Ammon's horn (tissue), 1 donor: ENCODE results near the gene CGNL1.

Experiments
- DNase-seq: peaks from one replicate; pipeline ENCODE4 v3.0.0-alpha.2; 2016; ENCODE audit warnings: low spot score

CGNL1 gene, protein sequence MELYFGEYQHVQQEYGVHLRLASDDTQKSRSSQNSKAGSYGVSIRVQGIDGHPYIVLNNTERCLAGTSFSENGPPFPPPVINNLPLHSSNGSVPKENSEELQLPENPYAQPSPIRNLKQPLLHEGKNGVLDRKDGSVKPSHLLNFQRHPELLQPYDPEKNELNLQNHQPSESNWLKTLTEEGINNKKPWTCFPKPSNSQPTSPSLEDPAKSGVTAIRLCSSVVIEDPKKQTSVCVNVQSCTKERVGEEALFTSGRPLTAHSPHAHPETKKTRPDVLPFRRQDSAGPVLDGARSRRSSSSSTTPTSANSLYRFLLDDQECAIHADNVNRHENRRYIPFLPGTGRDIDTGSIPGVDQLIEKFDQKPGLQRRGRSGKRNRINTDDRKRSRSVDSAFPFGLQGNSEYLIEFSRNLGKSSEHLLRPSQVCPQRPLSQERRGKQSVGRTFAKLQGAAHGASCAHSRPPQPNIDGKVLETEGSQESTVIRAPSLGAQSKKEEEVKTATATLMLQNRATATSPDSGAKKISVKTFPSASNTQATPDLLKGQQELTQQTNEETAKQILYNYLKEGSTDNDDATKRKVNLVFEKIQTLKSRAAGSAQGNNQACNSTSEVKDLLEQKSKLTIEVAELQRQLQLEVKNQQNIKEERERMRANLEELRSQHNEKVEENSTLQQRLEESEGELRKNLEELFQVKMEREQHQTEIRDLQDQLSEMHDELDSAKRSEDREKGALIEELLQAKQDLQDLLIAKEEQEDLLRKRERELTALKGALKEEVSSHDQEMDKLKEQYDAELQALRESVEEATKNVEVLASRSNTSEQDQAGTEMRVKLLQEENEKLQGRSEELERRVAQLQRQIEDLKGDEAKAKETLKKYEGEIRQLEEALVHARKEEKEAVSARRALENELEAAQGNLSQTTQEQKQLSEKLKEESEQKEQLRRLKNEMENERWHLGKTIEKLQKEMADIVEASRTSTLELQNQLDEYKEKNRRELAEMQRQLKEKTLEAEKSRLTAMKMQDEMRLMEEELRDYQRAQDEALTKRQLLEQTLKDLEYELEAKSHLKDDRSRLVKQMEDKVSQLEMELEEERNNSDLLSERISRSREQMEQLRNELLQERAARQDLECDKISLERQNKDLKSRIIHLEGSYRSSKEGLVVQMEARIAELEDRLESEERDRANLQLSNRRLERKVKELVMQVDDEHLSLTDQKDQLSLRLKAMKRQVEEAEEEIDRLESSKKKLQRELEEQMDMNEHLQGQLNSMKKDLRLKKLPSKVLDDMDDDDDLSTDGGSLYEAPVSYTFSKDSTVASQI

DNA sequence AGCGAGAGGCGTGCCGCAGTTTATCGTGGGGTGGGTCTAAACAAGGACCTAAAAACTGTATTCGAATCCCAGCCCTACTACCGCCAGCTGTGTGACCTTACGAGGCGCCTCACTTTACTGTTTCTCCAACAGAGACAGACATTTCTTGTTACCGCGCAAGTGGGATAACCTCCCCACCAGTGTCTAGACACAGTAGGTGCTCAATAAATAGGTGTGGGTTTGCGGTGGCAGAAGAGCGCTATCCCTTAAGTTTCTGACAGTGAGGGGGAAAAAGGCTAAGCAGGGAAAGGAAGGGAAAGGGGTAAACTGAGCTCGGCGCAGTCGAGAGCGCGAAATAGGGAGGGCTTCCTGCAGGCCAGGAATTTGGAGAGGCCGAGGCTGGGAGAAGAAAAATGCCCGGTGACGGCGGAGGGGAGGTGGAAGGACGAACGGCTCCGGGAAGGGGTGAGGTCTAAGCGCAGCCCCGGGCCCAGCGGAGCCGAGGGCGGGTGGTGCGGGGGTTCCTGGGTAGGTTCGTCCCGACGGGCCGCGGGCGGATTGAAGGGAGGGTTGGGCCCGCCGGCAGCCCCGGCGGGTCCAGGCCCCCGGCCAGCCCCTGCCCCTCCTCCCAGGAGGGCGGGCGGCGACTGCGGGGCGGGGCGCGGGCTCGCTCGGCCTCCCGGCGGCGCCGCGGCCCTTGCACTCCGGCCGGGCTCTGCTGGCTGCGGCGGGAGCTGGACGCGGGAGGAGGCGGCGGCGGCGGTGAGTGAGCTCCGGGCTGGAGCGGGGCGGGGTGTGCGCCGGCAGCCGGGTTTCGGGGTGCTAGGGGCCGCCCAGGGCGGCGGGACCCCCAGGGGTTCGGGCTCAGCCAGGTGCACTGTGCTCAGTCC, at the start of gene CGNL1:
TSS of gene CGNL1 (plus strand) at position 679 of the 869 bp plus-strand sequence. CDS start 61,495 bp downstream, outside the sequence.
- DNase-seq: no peak

DNA sequence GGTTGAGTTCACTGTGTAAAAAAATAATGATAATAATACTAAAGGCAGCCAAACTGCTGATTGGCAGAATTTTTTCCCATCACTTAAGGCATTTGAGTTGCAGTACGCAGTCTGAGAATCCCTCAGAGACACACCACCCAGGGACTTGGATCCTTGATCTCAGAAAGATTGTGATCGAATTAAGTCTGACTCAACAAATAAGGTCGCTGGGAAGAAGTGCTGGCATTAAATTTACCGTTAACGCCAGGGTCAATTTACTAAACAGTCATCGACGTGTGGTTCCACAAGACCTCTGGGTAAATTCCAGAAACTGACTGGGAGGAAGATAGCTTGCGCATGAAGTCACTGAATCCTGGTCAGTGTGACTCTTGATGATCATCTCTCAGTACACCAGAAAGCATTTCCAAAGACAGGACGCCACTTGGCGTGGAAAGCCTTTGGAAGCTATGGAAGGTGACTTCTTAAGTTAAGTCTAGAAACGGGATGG, 48.3 kb upstream of the CGNL1 start:
- no peak for DNase-seq

DNA sequence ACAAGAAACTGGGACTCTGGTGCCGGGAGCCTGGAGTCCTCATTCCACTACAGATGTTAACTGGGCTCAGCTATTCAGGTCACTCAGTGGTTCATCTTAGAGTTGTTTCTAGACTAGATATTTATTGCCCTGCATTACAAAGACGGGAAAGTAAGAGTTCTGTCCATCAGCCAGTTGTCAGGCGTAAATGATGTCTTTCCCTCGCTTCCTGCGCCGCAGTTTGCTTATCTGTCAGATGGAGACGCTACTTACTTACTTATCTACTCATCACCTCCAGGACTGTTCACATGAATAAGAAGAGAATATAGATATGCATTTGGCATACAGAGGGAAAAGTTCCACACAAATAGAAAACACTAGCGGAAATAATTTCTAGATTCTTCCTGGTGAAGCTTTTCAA, 47.8 kb upstream of the CGNL1 start:
- no peak for DNase-seq

DNA sequence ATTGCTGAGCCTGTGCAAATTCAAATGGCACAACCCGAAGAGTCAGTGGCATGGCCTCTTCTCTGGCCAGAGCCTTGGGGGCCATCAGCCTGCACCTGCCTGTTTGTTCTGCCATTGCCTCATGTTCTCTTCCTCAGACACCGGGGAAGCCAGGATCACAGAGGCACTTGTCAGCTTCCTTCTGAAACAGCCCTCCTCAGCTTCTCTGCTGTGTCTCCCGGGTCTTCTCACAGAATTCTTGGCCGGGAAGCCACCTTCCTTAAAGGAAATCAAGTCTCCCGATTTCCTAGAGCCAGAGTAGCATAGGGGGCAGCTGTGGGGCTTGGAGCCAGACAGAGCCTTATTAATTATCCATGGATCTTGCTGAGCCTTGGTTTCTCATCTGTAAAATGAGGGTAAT, 47.4 kb upstream of the CGNL1 start:
- DNase-seq: no peak

DNA sequence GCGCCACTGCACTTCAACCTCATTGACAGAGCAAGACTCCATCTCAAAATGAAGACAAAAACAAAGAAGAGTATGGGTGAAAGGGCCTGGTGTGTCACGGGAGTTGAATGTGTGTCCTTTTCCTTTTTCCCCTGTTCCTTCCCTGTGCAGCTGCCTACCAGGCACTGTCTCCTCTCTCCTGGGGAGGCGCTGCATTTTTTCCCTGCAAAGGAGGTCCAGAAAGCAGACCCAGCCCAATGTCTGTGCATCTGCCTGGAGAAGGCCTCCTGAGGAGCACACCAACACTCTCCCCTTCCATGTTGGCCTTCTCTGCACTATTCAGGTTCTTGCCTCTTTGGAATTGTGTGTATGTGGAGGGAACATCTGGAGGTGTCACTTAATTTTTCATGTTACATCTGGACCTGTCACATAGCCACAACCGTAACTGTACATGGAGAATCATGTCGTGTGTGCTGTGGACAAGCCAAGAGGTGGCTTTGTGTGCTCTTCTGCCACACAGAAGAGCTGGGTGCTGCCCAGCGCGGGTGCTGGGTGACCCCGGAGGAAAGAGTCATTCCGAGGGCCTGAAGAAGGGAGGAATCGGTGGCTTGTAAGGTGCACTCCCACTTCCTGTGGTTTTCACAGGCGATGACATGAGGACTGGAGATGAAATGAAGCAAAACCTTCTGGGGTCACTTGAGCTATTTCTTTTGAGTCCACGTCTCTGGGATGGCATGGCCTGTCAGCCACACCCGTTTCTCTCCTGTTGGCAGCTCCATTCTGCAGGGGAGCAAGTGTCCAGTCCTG, 46.5 kb upstream of the CGNL1 start:
- DNase-seq: no peak

DNA sequence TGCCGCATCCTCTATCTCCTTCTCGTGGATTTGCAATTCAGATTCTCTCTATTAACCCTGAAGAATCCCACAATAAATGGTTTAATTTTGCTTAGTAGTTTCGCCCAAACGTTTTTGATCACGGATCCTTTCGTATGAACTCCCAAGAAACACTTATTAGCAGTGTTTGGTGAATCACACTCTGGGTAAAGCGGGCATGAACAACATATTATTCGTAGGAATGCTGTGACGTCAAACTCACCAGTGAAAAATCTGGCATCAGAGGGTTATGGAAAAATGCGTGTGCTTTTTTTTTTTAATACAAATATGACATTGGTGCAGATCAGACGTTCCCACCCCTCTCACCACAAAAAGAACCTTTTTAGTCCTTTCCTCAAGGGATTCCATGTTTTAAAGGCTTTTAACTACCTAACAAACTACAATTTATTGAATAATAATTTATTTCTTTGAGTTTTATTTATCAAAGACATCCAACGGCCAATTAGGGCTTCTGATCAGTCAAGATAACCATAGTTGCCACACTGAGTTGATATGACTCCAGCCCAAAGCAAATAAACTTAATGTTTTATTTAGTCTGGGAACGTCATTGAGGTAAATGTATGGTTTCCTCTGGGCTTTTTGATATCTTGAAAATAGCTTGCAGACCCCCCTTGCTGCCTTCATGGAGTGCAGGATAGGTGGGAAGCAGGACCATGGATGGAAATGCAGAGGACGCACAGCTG, 45.5 kb upstream of the CGNL1 start:
- no peak for DNase-seq

DNA sequence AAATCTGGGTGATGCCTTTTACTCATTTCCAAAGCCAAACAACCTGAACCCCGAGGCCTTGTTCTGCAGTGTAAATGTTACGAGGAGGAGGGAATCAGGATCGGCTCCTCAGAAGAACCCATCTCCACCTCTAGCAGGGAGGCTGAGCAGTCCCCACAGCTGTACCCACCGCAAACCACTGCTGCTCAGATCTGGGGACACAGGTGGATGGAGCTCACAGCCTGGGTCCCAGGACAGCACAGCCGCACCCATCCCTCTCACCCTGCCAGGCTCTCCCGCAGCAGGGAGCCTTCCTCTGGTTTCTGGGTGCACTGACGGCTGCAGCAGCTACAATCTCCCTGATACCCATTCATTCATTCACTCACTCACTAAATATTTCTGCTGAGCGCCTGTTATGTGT, 44.0 kb upstream of the CGNL1 start:
- DNase-seq: no peak

DNA sequence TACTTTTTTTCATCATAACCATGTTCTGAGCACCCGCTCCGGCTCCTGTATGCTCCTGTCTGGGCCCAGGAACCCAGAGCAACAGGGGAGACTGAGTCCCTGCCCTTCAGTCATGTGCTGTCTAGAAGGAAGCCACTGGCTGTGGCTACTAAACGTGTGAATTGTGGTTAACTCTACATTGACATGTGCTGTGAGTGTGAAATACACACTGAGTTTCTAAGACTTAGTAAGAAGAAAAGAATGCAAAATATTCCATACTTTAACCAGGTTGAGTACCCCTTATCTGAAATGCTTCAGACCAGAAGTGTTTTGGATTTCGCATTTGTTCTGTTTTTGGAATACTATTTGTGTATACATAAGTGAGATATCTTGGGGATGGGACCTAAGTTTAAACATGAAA, 42.8 kb upstream of the CGNL1 start:
- DNase-seq: no peak

DNA sequence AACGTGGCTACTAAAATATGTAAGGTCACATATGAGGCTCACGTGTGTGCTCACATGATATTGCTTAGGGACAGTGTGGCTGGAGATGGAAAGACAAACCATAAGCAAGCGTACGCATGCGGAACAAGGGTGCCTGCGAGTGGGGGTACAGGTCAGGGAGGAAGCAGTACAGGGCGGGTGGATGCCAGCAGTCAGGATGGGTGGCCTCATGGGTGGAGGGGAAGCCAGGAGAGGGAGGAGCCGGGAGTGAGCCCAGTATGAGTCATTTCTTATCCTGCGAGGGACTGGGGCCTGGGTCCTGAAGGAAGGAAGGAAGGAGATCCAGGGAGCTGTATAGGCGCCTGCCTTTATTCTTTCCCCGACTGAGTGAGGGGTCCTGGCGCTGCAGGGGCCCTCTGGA, 42.0 kb upstream of the CGNL1 start:
- DNase-seq: no peak

DNA sequence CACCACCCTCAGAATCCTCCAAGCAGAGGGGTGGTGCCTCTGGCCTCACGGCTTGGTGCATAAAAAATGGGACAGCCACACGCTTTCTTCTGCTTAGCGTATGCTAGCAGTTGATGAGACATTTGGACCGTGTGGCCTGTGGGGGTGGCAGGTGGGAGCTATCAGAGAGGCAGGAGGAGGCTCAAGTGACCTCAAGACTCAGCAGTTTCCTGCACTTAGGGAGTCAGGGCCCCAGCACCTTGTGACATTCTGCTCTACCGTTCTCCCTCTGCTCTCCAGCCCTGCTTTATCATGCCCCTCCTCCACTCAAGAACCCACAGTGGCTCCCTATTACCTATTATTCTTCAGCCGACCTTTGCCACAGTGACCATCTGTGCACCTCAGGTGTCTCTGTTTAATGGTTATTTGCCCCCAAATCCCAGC, 41.0 kb upstream of the CGNL1 start:
- no peak for DNase-seq

DNA sequence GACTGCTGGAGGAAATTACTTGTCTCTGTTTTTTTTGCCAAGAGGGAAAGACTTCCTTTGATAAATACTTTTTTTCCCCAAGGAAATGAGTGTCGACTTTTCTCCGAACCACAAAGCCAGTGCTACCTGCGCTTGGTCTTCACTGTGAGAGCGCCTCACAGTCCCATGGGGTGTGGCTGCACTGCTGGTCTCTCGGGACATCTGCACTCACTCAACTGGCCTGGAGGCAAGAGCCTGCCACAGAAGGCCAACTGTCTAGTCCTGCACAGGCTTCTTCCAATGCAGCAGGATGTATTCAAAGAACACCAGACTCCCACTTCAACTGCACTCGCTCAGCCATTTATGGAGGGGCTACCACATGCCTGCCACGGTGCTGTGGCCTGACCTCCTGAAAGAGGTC, 40.6 kb upstream of the CGNL1 start:
- DNase-seq: no peak

DNA sequence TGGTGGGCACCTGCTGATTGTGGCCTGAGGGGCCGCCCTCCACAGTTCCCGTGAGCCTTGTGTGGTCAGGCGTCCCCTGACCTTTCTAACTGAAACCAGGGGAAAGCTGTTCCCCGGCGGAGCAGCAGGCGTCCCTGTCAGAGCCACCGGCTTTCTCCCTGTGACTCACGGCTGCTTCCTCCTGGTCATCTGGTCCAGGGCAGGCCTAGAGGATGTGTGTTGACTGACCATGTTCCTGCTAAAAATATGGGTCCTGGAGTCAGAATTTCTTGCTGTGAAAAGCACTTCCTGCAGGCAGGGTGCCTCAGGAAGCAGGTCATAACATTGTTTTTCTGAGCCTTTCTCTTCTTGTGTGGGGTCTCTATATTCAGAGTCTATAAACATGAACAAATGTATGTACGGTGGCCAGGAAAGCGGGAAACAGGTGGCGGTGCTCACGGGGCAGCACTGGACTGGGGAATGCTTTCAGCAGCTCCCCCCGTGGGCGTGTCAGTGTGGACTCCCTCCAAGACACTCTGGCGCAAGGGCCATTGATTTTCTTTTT, 38.4 kb upstream of the CGNL1 start:
- DNase-seq: no peak

DNA sequence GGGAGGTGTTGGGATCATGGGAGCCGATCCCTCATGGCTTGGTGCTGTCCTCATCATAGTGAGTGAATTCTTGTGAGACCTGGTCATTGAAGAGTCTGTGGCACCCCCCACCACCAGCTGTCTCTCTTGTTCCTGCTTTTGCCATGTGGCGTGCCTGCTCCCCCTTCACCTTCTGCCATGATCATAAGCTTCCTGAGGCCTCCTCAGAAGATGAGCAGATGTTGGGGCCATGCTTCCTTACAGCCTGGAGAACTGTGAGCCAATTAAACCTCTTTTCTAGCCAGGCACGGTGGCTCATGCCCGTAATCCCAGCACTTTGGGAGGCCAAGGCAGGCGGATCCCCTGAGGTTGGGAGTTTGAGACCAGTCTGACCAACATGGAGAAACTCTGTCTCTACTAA, 37.0 kb upstream of the CGNL1 start:
- DNase-seq: no peak

DNA sequence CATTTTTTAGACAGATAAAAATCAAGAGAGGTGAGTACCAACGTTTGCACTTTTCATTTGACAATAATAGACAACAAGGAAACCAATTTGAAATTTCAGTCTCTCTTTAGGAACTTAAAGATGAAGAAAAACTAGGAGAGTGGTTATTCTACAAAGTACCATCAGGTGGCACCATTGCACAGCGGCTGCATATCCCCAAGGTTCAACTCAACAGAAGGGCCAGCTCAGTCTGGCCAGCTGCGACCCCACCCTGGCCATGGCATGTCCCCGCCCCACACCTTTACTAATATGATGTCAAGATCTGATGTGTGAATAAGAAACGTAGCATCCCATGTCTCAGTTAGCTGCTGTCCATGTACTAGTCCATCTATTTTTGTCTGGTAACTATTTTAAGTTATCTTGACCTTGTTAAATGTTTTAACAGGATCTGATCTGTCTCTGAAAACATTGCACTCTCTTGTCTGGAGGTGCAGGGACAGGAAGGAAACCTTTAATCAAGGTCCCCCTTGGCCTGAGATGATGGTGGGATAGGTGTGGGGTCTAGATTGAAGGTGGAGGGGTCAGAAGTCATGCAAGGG, 35.5 kb upstream of the CGNL1 start:
- peak; percentile 84 for DNase-seq

DNA sequence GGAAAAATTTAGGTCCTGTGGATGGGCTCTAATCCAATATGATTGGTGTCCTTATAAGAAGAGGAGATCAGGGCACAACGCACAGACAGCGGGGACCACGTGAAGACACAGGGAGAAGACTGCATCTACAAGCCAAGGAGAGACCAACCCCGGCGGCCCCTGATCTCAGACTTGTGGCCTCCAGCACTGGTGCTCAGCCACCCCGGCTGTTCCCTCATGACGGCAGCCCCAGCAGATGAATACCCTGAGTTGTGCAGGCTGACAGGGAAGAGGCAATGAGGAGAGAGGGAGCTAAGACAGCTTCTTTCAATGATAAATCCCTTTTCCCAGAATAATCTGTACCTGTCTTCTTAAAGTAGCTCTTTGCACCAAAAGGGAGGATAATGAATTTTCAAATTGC, 33.3 kb upstream of the CGNL1 start:
- DNase-seq: no peak

DNA sequence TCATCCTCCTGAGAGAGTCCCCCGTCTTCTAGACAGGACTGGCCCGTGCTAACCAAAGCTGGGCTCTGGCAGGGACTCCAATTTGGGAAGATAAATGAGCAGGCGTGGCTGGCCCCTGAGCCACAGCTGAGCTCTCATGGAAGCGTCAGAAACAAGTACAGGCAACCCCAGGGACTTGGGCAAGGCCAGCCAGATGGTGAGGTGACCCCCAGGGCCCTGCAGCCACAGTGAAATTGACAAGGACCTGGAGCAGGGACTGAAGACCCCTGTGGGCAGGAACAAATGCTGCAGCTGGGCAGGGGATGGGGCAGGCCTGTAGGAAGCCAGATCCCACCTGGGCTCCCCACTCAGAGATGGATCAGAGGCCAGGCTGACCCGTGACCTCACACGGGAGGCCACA, 32.8 kb upstream of the CGNL1 start:
- no peak for DNase-seq

DNA sequence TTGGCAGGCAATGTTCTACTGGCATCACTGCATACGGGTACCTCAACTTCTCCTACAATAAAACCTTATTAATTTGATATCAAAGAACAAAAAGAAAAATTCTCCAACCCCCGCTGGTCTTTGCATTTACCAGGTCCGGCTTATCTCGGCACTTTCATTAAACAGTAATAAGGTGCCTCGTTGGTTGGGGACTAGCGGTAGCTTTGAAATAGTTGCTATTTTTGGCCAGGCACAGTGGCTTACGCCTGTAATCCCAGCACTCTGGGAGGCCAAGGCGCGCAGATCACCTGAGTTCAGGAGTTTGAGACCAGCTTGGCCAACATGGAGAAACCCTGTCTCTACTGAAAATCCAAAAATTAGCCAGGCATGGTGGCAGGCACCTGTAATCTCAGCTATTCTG, 32.0 kb upstream of the CGNL1 start:
- no peak for DNase-seq

DNA sequence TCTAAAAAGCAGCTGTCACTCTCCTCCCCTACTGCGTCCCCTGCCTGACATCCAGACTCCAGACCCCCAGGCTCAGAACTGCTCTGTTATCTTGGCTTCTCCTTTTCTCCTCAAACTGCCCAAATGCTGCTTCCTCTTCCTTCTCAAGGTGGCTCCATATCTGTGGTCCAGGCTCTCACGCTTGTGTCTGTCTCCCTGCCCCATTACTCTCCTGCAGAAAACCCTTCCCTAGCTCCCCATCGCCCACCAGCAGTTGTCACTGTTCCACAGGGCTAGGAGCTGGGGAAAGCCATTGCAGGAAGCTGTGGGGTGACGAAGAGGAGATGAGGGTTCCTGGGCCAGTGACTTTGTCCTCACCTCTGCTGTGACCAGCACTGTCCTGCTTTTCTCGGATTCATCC, 30.7 kb upstream of the CGNL1 start:
- peak; percentile 32 for DNase-seq

DNA sequence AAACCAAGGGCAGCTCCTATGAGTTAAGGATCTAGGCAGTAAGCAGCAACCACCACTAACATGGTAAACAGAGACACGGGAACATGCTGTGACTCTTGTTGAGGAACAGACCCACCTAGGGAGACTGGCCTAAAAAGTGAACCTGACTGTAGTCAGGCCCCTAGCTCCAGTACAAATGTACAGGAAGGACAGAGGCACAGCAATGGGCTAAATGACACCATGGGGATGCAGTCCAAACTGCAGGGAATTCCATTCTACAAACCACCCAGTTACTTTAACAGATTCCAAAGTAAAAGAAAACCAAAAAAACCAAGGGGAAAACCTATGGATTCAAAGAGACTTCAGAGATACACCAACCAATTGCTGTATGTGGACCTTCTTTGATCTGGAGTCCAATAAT, 28.2 kb upstream of the CGNL1 start:
- no peak for DNase-seq
